ENCODE data around the gene DRAXIN. TPM values are rescaled to one million over a fixed set of nuclear protein-coding genes. Genes with fewer than 3 reads are reported as not detected.

DRAXIN gene
- total RNA-seq, 2 experiments from 2014 or later, result 0.15 to 0.19 TPM

DNA sequence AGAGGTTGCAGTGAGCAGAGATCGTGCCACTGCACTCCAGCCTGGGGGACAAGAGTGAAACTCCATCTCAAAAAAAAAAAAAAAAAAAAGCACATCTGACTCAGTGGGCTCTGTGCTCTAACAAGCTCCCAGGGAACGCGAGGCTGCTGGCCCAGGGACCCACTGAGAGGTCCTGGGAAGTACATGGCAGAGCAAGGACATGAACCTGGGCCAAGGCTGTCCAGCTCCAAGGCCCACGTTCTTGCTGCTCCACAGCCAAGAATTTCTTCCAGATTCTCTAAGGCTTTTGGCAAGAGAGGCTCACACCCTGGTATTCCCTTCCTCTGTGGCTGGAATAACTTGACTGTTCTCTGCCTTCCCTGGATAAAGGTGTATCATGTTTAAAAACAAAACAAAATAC is 29.0 kb downstream of the DRAXIN start:
- POLR2A ChIA-PET, result interaction anchor here (0.7 kb wide), 3 partner anchors 60 to 487 kb away, joined by 3 read pairs; no protein-coding TSS in a partner anchor
- intact Hi-C loops (cut with micrococcal nuclease; ENCODE audit: unreplicated experiment), result no loop called here
- CTCF ChIA-PET (ENCODE audit: unreplicated experiment), result interaction anchor here (0.6 to 1.5 kb wide), 2 partner anchors 17 to 25 kb away, joined by 3 read pairs; no protein-coding TSS in a partner anchor

DNA sequence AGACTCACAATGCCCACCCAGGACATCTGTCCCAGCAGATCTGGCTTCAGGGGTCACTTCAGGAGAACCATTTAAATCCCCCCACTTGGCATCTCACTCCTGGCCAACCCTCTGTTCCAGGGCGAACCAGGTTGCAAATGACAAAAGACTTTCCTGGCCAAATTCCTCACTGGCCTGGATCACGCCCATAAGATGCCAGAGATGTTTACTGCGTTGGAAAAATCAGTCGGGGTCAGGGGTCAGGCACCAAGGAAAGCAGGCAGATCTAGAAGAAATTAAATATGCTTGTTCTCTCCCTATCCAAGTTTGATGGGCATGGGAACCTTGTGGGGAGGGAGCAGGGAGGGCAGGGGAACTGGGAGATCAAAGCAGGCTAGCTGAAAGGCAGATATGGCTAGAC is 29.8 kb downstream of the DRAXIN start:
- no peak overlapping the region for H2AFZ ChIP-seq (ENCODE audit: low read length)

More for the DNA sequence above, 29.0 kb downstream of the DRAXIN start:
- TF ChIP-seq, protein P1, sequence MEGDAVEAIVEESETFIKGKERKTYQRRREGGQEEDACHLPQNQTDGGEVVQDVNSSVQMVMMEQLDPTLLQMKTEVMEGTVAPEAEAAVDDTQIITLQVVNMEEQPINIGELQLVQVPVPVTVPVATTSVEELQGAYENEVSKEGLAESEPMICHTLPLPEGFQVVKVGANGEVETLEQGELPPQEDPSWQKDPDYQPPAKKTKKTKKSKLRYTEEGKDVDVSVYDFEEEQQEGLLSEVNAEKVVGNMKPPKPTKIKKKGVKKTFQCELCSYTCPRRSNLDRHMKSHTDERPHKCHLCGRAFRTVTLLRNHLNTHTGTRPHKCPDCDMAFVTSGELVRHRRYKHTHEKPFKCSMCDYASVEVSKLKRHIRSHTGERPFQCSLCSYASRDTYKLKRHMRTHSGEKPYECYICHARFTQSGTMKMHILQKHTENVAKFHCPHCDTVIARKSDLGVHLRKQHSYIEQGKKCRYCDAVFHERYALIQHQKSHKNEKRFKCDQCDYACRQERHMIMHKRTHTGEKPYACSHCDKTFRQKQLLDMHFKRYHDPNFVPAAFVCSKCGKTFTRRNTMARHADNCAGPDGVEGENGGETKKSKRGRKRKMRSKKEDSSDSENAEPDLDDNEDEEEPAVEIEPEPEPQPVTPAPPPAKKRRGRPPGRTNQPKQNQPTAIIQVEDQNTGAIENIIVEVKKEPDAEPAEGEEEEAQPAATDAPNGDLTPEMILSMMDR (conservative IDR thresholded peaks at IDR 0.05; ENCODE audit: low read length), result no peak
- TF ChIP-seq EZH2phosphoT487 (IDR thresholded peaks at IDR 0.05; ENCODE audit: borderline replicate concordance, low read depth, low read length), result no peak
- Histone ChIP-seq H3K27ac (ENCODE audit: low read depth, low read length, poor library complexity, severe bottlenecking) (no peak overlapping the region), H2AFZ (ENCODE audit: low read length) (no peak overlapping the region), H3K9me2 (ENCODE audit: insufficient read depth, low read length) (no peaks in the 10 kb centered on the region), H3K9me3 (ENCODE audit: low read length) (no peaks in the 10 kb centered on the region), H3K4me3 (ENCODE audit: low read depth, low read length, poor library complexity, severe bottlenecking) (no peak overlapping the region), H3K36me3 (ENCODE audit: insufficient read depth, low read length) (no peaks in the 10 kb centered on the region), H3K4me1 (ENCODE audit: insufficient read depth, low read length, poor library complexity, severe bottlenecking) (peaks cover 15% of the 10 kb centered on the region), H3K79me2 (ENCODE audit: insufficient read depth, low read depth, low read length) (no peaks in the 10 kb centered on the region), H4K20me1 (ENCODE audit: insufficient read depth, low read length) (no peaks in the 10 kb centered on the region), H3K4me2 (ENCODE audit: low read length) (no peak overlapping the region)
- BruUV-seq (replicated peaks), result no TSS peak
- no peak for DNase-seq (ENCODE audit: low spot score)

DNA sequence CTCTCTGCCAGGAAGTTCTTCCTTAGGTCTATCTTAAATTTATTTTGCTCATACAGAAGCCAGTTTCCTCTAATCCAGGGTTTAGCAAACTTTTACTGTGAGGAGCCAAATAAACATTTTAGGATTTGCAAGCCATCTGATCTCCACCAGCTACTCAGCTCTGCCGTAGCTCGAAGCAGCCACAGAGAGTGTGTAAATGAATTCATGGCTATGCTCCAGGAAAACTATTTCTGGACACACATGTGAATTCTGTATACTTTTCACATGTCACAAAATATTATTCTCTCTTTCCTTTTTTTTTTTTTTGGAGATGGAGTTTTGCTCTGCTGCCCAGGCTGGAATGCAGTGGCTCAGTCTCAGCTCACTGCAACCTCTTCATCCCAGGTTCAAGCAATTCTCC is 31.0 kb downstream of the DRAXIN start:
- TF ChIP-seq EZH2phosphoT487 (IDR thresholded peaks at IDR 0.05; ENCODE audit: borderline replicate concordance, low read depth, low read length), result no peak
- TF ChIP-seq, protein P1 (conservative IDR thresholded peaks at IDR 0.05; ENCODE audit: low read length), result no peak
- Histone ChIP-seq H3K36me3 (ENCODE audit: insufficient read depth, low read length) (no peaks in the 10 kb centered on the region), H3K9me3 (ENCODE audit: low read length) (no peaks in the 10 kb centered on the region), H4K20me1 (ENCODE audit: insufficient read depth, low read length) (no peaks in the 10 kb centered on the region), H2AFZ (ENCODE audit: low read length) (no peak overlapping the region), H3K4me3 (ENCODE audit: low read depth, low read length, poor library complexity, severe bottlenecking) (no peak overlapping the region), H3K79me2 (ENCODE audit: insufficient read depth, low read depth, low read length) (no peaks in the 10 kb centered on the region), H3K9me2 (ENCODE audit: insufficient read depth, low read length) (no peaks in the 10 kb centered on the region), H3K27ac (ENCODE audit: low read depth, low read length, poor library complexity, severe bottlenecking) (no peak overlapping the region), H3K4me2 (ENCODE audit: low read length) (no peak overlapping the region), H3K4me1 (ENCODE audit: insufficient read depth, low read length, poor library complexity, severe bottlenecking) (peaks cover 19% of the 10 kb centered on the region)
- no peak for DNase-seq (ENCODE audit: low spot score)
- ChIA-PET CTCF (ENCODE audit: unreplicated experiment) (no interaction called here), POLR2A (no interaction called here)
- intact Hi-C loops (cut with micrococcal nuclease; ENCODE audit: unreplicated experiment), result no loop called here
- BruUV-seq (replicated peaks), result no TSS peak

More for the DNA sequence above, 29.8 kb downstream of the DRAXIN start:
- intact Hi-C loops (cut with micrococcal nuclease; ENCODE audit: unreplicated experiment), result no loop called here
- no peaks in the 10 kb centered on the region for H3K9me3 ChIP-seq (ENCODE audit: low read length)
- H3K4me2 ChIP-seq (ENCODE audit: low read length), result no peak overlapping the region
- ChIA-PET CTCF (ENCODE audit: unreplicated experiment) (no interaction called here), POLR2A (no interaction called here)
- no TSS peak for BruUV-seq (replicated peaks)
- no peak overlapping the region for H3K27ac ChIP-seq (ENCODE audit: low read depth, low read length, poor library complexity, severe bottlenecking)
- H3K9me2 ChIP-seq (ENCODE audit: insufficient read depth, low read length), result no peaks in the 10 kb centered on the region
- no peaks in the 10 kb centered on the region for H3K36me3 ChIP-seq (ENCODE audit: insufficient read depth, low read length)
- no peaks in the 10 kb centered on the region for H4K20me1 ChIP-seq (ENCODE audit: insufficient read depth, low read length)
- TF ChIP-seq EZH2phosphoT487 (IDR thresholded peaks at IDR 0.05; ENCODE audit: borderline replicate concordance, low read depth, low read length), result no peak
- TF ChIP-seq, protein P1 (conservative IDR thresholded peaks at IDR 0.05; ENCODE audit: low read length), result no peak
- DNase-seq (ENCODE audit: low spot score), result no peak
- H3K4me1 ChIP-seq (ENCODE audit: insufficient read depth, low read length, poor library complexity, severe bottlenecking), result peaks cover 19% of the 10 kb centered on the region
- H3K79me2 ChIP-seq (ENCODE audit: insufficient read depth, low read depth, low read length), result no peaks in the 10 kb centered on the region
- H3K4me3 ChIP-seq (ENCODE audit: low read depth, low read length, poor library complexity, severe bottlenecking), result no peak overlapping the region

Data from OCI-LY7 (cell line).